Esophagus squamous epithelium (tissue), 5 donors: ENCODE data around the gene EFCAB8. TPM values are rescaled to one million over a fixed set of nuclear protein-coding genes. Genes with fewer than 3 reads are reported as not detected.

Experiments used
- DNase-seq: peaks from one replicate; lab custom pipeline; 2025; lab: John Stamatoyannopoulos, UW
- H3K27ac ChIP-seq, 4 donors: fragments of 200-600 bp; sonication (generic); one replicate each; pipeline ENCODE4 v1.5.1; 2016 to 2019; ENCODE audit warnings: mild to moderate bottlenecking in 1 of 4
- H3K27me3 ChIP-seq, 4 donors: fragments of 200-600 bp; sonication (generic); 1 replicate in 3 of 4; 2 replicates in 1 of 4; pipeline versions ENCODE4 v1.5.1 to v1.6.0; 2017 to 2021; ENCODE audit warnings: antibody characterized with exemption in 1 of 4
- H3K36me3 ChIP-seq, 3 donors: fragments of 200-600 bp; sonication (generic); one replicate each; pipeline ENCODE4 v1.5.1; 2016 to 2019
- H3K4me1 ChIP-seq, 3 donors: fragments of 200-600 bp; sonication (generic); one replicate each; pipeline ENCODE4 v1.5.1; 2017 to 2019
- H3K4me3 ChIP-seq, 4 donors: fragments of 200-600 bp; sonication (generic); 1 replicate in 3 of 4; 2 replicates in 1 of 4; pipeline ENCODE4 v1.5.1; 2016 to 2019; ENCODE audit warnings: mild to moderate bottlenecking in 2 of 4, moderate library complexity in 1 of 4
- H3K9me3 ChIP-seq, 3 donors: fragments of 200-600 bp; sonication (generic); one replicate each; pipeline ENCODE4 v1.5.1; 2016 to 2019
- CTCF ChIP-seq, 6 experiments: fragments of 450-650 bp in 4 of 6; fragments of 200-600 bp in 2 of 6; sonication (generic) in 2 of 6; IDR thresholded peaks; one replicate each; pipeline ENCODE4 v1.5.1; 2016 to 2019; ENCODE audit warnings: antibody characterized with exemption in 6 of 6, mild to moderate bottlenecking in 4 of 6, moderate library complexity in 4 of 6
- POLR2A ChIP-seq, 4 donors: fragments of 450-650 bp; IDR thresholded peaks; one replicate each; pipeline ENCODE4 v1.6.1; 2017; ENCODE audit warnings: antibody characterized with exemption in 4 of 4, mild to moderate bottlenecking in 4 of 4, moderate library complexity in 3 of 4
- WGBS, 2 donors: methylation state at CpG; one replicate each; pipeline ENCODE4 v1.1.5; 2018; 5-methylcytosine and 5-hydroxymethylcytosine counted together
- intact Hi-C: fragments of 100-400 bp; cut with DNase I; formaldehyde crosslinking; loops from one replicate; pipeline ENCODE4 v1.15.0; 2022
- total RNA-seq, 4 donors: library from RNA; depleted of rRNA; stranded (reverse); fragments of >200 nt; gene quantifications; one replicate each; pipeline ENCODE4 v1.1.0, GENCODE V29; 2016
- donor health status: DM: yes; HTN: yes; CAD: no.

Gene EFCAB8
- total RNA-seq, 4 donors from 2014 or later = 0.38 TPM; not detected in 3

- DNase-seq = no peak
- intact Hi-C loops = no loop called here
Observed at GRCh38 chr20:33005132-33005566, 146.4 kb downstream of the EFCAB8 start.

GRCh38 chr20:33005908-33006775, 147.4 kb downstream of the EFCAB8 start:
- peaks cover 0 to 19% (median 0%) of the 10 kb centered on the region in 4 donors for H3K27me3 ChIP-seq
- intact Hi-C loops = no loop called here
- H3K27ac ChIP-seq = no peak overlapping the region
- TF ChIP-seq CTCF (IDR thresholded peaks at IDR 0.05) = no peak
- no peak for TF ChIP-seq POLR2A (IDR thresholded peaks at IDR 0.05)
- no peak overlapping the region for H3K4me3 ChIP-seq
- H3K4me1 ChIP-seq = peaks cover 0 to 8% (median 0%) of the 10 kb centered on the region in 3 donors
- no peak for DNase-seq
- no peaks in the 10 kb centered on the region for H3K36me3 ChIP-seq
- no peaks in the 10 kb centered on the region for H3K9me3 ChIP-seq
- WGBS, 2 donors = 75 to 82% methylated on average over 3 to 8 of the region's 8 CpGs

More at GRCh38 chr20:33005132-33005566, 146.4 kb downstream of the EFCAB8 start:
- WGBS, 2 donors = 42 to 47% methylated on average over 4 of the region's 4 CpGs
- Histone ChIP-seq H3K27me3 (peaks cover 0 to 12% (median 0%) of the 10 kb centered on the region in 4 donors), H3K9me3 (no peaks in the 10 kb centered on the region), H3K4me3 (no peak overlapping the region), H3K27ac (no peak overlapping the region), H3K36me3 (no peaks in the 10 kb centered on the region), H3K4me1 (peaks cover 0 to 8% (median 0%) of the 10 kb centered on the region in 3 donors)
- TF ChIP-seq CTCF (IDR thresholded peaks at IDR 0.05) = peak; percentile 11 to 63 (median 26)
- no peak for TF ChIP-seq POLR2A (IDR thresholded peaks at IDR 0.05)

GRCh38 chr20:33006776-33007375, 148.2 kb downstream of the EFCAB8 start:
- no peak for DNase-seq
- Histone ChIP-seq H3K4me1 (peaks cover 0 to 8% (median 0%) of the 10 kb centered on the region in 3 donors), H3K9me3 (no peaks in the 10 kb centered on the region), H3K36me3 (no peaks in the 10 kb centered on the region), H3K4me3 (no peak overlapping the region), H3K27me3 (peaks cover 0 to 25% (median 0%) of the 10 kb centered on the region in 4 donors), H3K27ac (no peak overlapping the region)
- TF ChIP-seq CTCF (IDR thresholded peaks at IDR 0.05) = no peak
- TF ChIP-seq POLR2A (IDR thresholded peaks at IDR 0.05) = no peak
- 74 to 77% methylated on average over 7 of the region's 8 CpGs for WGBS, 2 donors
- intact Hi-C loops = no loop called here

GRCh38 chr20:33007376-33008335, 148.9 kb downstream of the EFCAB8 start, which contains the start of gene BPIFB2:
TSS of gene BPIFB2 (plus strand) at chr20:33007704. CDS start at chr20:33008575, 871 bp downstream.
- DNase-seq = no peak
- intact Hi-C loops = no loop called here

More at GRCh38 chr20:33007376-33008335, 148.9 kb downstream of the EFCAB8 start, which contains the start of gene BPIFB2:
- Histone ChIP-seq H3K27me3 (peaks cover 0 to 31% (median 0%) of the 10 kb centered on the region in 4 donors), H3K4me1 (peaks cover 0 to 8% (median 0%) of the 10 kb centered on the region in 3 donors), H3K27ac (no peak within 1 kb of the TSS), H3K4me3 (no peak within 1 kb of the TSS), H3K9me3 (no peaks in the 10 kb centered on the region), H3K36me3 (no peaks in the 10 kb centered on the region)
- TF ChIP-seq POLR2A (IDR thresholded peaks at IDR 0.05) (no peak), CTCF (IDR thresholded peaks at IDR 0.05) (no peak)
- WGBS, 2 donors = 91 to 100% methylated on average over 2 to 4 of the region's 11 CpGs
